Neutrophil (primary cell): ENCODE measurements around the gene WNT7B.

Source experiments
- H3K27ac ChIP-seq: fragments of 200-600 bp; sonication (generic); 2 replicates; pipeline ENCODE4 v1.5.1; 2016; ENCODE audit warnings: mild to moderate bottlenecking, moderate library complexity
- H3K27me3 ChIP-seq: fragments of 200-600 bp; sonication (generic); 2 replicates; pipeline ENCODE4 v1.6.0; 2016; ENCODE audit warnings: mild to moderate bottlenecking
- H3K36me3 ChIP-seq: fragments of 200-600 bp; sonication (generic); 2 replicates; pipeline ENCODE4 v1.5.1; 2017
- H3K4me1 ChIP-seq, 2 experiments: fragments of 200-600 bp in 1 of 2; sonication (generic) in 1 of 2; 1 replicate in 1 of 2; 2 replicates in 1 of 2; pipeline versions ENCODE4 v1.5.1 to v1.6.1; 2013 to 2016; ENCODE audit warnings: low read depth in 1 of 2, low read length in 1 of 2, mild to moderate bottlenecking in 1 of 2, moderate library complexity in 1 of 2; ENCODE audit not compliant: control insufficient read depth in 1 of 2, insufficient read depth in 1 of 2
- H3K4me3 ChIP-seq, 2 experiments: fragments of 200-600 bp in 1 of 2; sonication (generic) in 1 of 2; 1 replicate in 1 of 2; 2 replicates in 1 of 2; pipeline ENCODE4 v1.5.1; 2013 to 2016; ENCODE audit warnings: low read depth in 1 of 2, low read length in 1 of 2, mild to moderate bottlenecking in 1 of 2, moderate library complexity in 1 of 2
- H3K9me3 ChIP-seq: fragments of 200-600 bp; sonication (generic); 2 replicates; pipeline ENCODE4 v1.5.1; 2016
- CTCF ChIP-seq: fragments of 200-600 bp; sonication (generic); IDR thresholded peaks from 2 replicates; pipeline ENCODE4 v1.5.1; 2016; ENCODE audit warnings: antibody characterized with exemption

WNT7B gene

GRCh38 chr22:45891021-45891421 is 85.9 kb downstream of the WNT7B start:
- H3K36me3 ChIP-seq = no peaks in the 10 kb centered on the region
- no peaks in the 10 kb centered on the region for H3K9me3 ChIP-seq
- no peak overlapping the region for H3K4me3 ChIP-seq
- H3K27me3 ChIP-seq = peaks cover 56% of the 10 kb centered on the region
- H3K27ac ChIP-seq = no peak overlapping the region
- H3K4me1 ChIP-seq = no peaks in the 10 kb centered on the region
- TF ChIP-seq CTCF = no peak

DNA sequence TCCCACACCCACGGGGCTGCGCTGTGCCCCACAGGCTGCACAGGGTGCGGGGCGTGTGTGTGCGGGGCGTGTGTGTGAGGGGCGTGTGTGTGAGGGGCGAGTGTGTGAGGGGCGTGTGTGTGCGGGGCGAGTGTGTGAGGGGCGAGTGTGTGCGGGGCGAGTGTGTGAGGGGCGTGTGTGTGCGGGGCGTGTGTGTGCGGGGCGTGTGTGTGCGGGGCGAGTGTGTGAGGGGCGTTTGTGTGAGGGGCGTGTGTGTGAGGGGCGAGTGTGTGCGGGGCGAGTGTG is 86.7 kb downstream of the WNT7B start:
- Histone ChIP-seq H3K36me3 (no peaks in the 10 kb centered on the region), H3K27me3 (peaks cover 56% of the 10 kb centered on the region), H3K4me3 (no peak overlapping the region), H3K27ac (no peak overlapping the region), H3K4me1 (no peaks in the 10 kb centered on the region), H3K9me3 (no peaks in the 10 kb centered on the region)
- TF ChIP-seq CTCF = no peak

- no peak for TF ChIP-seq CTCF
- peaks cover 60% of the 10 kb centered on the region for H3K27me3 ChIP-seq
- no peak overlapping the region for H3K27ac ChIP-seq
- H3K4me1 ChIP-seq = no peaks in the 10 kb centered on the region
- no peak overlapping the region for H3K4me3 ChIP-seq
- H3K36me3 ChIP-seq = no peaks in the 10 kb centered on the region
- H3K9me3 ChIP-seq = no peaks in the 10 kb centered on the region
These were observed 87.2 kb downstream of the WNT7B start for GRCh38 chr22:45889539-45890350.

- Histone ChIP-seq H3K4me1 (no peaks in the 10 kb centered on the region), H3K9me3 (no peaks in the 10 kb centered on the region), H3K36me3 (no peaks in the 10 kb centered on the region), H3K27ac (no peak overlapping the region), H3K4me3 (no peak overlapping the region), H3K27me3 (peaks cover 67% of the 10 kb centered on the region)
- no peak for TF ChIP-seq CTCF
These were observed 87.8 kb downstream of the WNT7B start for GRCh38 chr22:45889093-45889538.

GRCh38 chr22:45888221-45889092 is 88.5 kb downstream of the WNT7B start:
- no peak for TF ChIP-seq CTCF
- H3K27me3 ChIP-seq = peaks cover 65% of the 10 kb centered on the region
- H3K9me3 ChIP-seq = no peaks in the 10 kb centered on the region
- no peak overlapping the region for H3K4me3 ChIP-seq
- no peaks in the 10 kb centered on the region for H3K4me1 ChIP-seq
- no peaks in the 10 kb centered on the region for H3K36me3 ChIP-seq
- H3K27ac ChIP-seq = no peak overlapping the region
